Psoas muscle (tissue), 8 donors: Measurements from ENCODE around the gene GDAP2. TPM values are rescaled to one million over a fixed set of nuclear protein-coding genes. Genes with fewer than 3 reads are reported as not detected.

Experiments
- ATAC-seq, 4 donors: fragments of 200-7000 bp; cut with Tn5 transposase; one replicate each; pipeline ENCODE4 v1.9.1; 2020; ENCODE audit warnings: moderate library complexity in 3 of 4, mild to moderate bottlenecking in 2 of 4
- DNase-seq, 2 donors: peaks; one replicate each; pipeline ENCODE4 v3.0.0-alpha.2; 2020
- H3K27ac ChIP-seq: fragments of 200-600 bp; one replicate; pipeline ENCODE4 v1.8.0; 2022
- H3K27me3 ChIP-seq, 3 donors: fragments of 200-600 bp in 1 of 3; one replicate each; pipeline versions ENCODE4 v1.6.1 to v1.8.0; 2013 to 2022; ENCODE audit warnings: low read length in 2 of 3, mild to moderate bottlenecking in 2 of 3, moderate library complexity in 1 of 3; ENCODE audit not compliant: insufficient read depth in 3 of 3
- H3K36me3 ChIP-seq, 2 donors: fragments of 200-600 bp in 1 of 2; one replicate each; pipeline versions ENCODE4 v1.6.1 to v1.8.0; 2013 to 2022; ENCODE audit warnings: low read depth in 1 of 2, mild to moderate bottlenecking in 1 of 2, moderate library complexity in 1 of 2; ENCODE audit not compliant: insufficient read depth in 1 of 2
- H3K4me1 ChIP-seq: fragments of 200-600 bp; one replicate; pipeline ENCODE4 v1.8.0; 2022
- H3K4me3 ChIP-seq: fragments of 200-600 bp; one replicate; pipeline ENCODE4 v1.8.0; 2022; ENCODE audit warnings: mild to moderate bottlenecking
- H3K9me3 ChIP-seq: fragments of 200-600 bp; one replicate; pipeline ENCODE4 v1.8.0; 2022
- CTCF ChIP-seq: fragments of 200-600 bp; IDR thresholded peaks from one replicate; pipeline ENCODE4 v1.8.0; 2022; ENCODE audit warnings: antibody characterized with exemption
- WGBS, 3 donors: extraction: QIAGEN DNeasy Blood & Tissue Kit; methylation state at CpG; one replicate each; pipeline versions ENCODE4 v1.1.6 to v1.1.7; 2013; 5-methylcytosine and 5-hydroxymethylcytosine counted together
- intact Hi-C, 2 donors: fragments of 100-400 bp; cut with DNase I; formaldehyde crosslinking; loops; one replicate each; pipeline versions ENCODE4 v1.11.0 to v1.14.2; 2022
- polyA plus RNA-seq, 3 donors: library from polyadenylated mRNA; stranded (reverse); fragments of 200-250 nt; gene quantifications; one replicate each; pipeline ENCODE4 v1.2.3, GENCODE V29; 2013
- total RNA-seq, 4 donors: library from RNA; stranded (reverse); fragmentation: NEBNext Ultra II Directional in 2 of 4; extraction: Animal tissue kit (Norgen Biotek cat#: 25700) in 2 of 4; gene quantifications; one replicate each; pipeline versions ENCODE4 v1.2.1 to v1.2.4, GENCODE V29; 2021 to 2023
- donor health status: healthy with polysubstance abuse.
- donor health status: DM: no; HTN: no; CAD: no; lungs with moderate emphysema.
- donor health status: Bipolar disorder and iron deficiency.
- donor health status: healthy.
- donor health status: DM: yes; HTN: yes; CAD: no.
- donor health status: DM: no; HTN: no; CAD: no.
- donor health status: DM: no; HTN: no; CAD: no.
- donor health status: DM: yes; HTN: yes; CAD: no.

The GDAP2 gene
- total and polyA plus RNA-seq, 7 donors: 2.4 to 12.2 (median 9.3) TPM

GRCh38 chr1:117819301-117819700 is 110.1 kb downstream of the GDAP2 start:
- Histone ChIP-seq H3K36me3 (no peaks in the 10 kb centered on the region), H3K4me3 (no peak overlapping the region), H3K9me3 (no peaks in the 10 kb centered on the region), H3K4me1 (peaks cover 14% of the 10 kb centered on the region), H3K27ac (no peak overlapping the region), H3K27me3 (no peaks in the 10 kb centered on the region)
- 49 to 71% (median 65%) methylated on average over 4 of the region's 4 CpGs for WGBS, 3 donors
- ATAC-seq: no peak
- intact Hi-C loops: no loop called here
- no peak for TF ChIP-seq CTCF
- DNase-seq: no peak

GRCh38 chr1:117818456-117818855 is 111.0 kb downstream of the GDAP2 start:
- no peak for TF ChIP-seq CTCF
- H3K36me3 ChIP-seq: no peaks in the 10 kb centered on the region
- 87 to 96% (median 94%) methylated on average over 8 of the region's 8 CpGs for WGBS, 3 donors

GRCh38 chr1:117817629-117818028 is 111.8 kb downstream of the GDAP2 start:
- TF ChIP-seq CTCF: no peak
- intact Hi-C loops: no loop called here

More at GRCh38 chr1:117818456-117818855, 111.0 kb downstream of the GDAP2 start:
- H3K4me1 ChIP-seq: peaks cover 14% of the 10 kb centered on the region
- no peak for DNase-seq
- no peaks in the 10 kb centered on the region for H3K9me3 ChIP-seq
- no peak overlapping the region for H3K27ac ChIP-seq
- no peaks in the 10 kb centered on the region for H3K27me3 ChIP-seq
- no peak for ATAC-seq
- H3K4me3 ChIP-seq: no peak overlapping the region
- intact Hi-C loops: no loop called here

GRCh38 chr1:117815926-117816325 is 113.5 kb downstream of the GDAP2 start:
- Histone ChIP-seq H3K27me3 (no peaks in the 10 kb centered on the region), H3K4me3 (no peak overlapping the region), H3K4me1 (no peaks in the 10 kb centered on the region), H3K27ac (no peak overlapping the region), H3K9me3 (no peaks in the 10 kb centered on the region), H3K36me3 (no peaks in the 10 kb centered on the region)
- TF ChIP-seq CTCF: no peak
- WGBS, 3 donors: 75 to 86% (median 81%) methylated on average over 9 of the region's 9 CpGs
- DNase-seq (no peak), ATAC-seq (no peak)
- intact Hi-C loops: no loop called here

More at GRCh38 chr1:117817629-117818028, 111.8 kb downstream of the GDAP2 start:
- H3K4me1 ChIP-seq: peaks cover 14% of the 10 kb centered on the region
- no peaks in the 10 kb centered on the region for H3K27me3 ChIP-seq
- 62 to 89% (median 82%) methylated on average over 5 of the region's 5 CpGs for WGBS, 3 donors
- H3K36me3 ChIP-seq: no peaks in the 10 kb centered on the region
- ATAC-seq (no peak), DNase-seq (no peak)
- H3K27ac ChIP-seq: no peak overlapping the region
- H3K4me3 ChIP-seq: no peak overlapping the region
- H3K9me3 ChIP-seq: no peaks in the 10 kb centered on the region
